Upper lobe of left lung (tissue), 4 donors: ENCODE data around the gene ZNF681.

ENCODE experiments used
- CTCF ChIP-seq, 6 experiments: fragments of 450-650 bp in 4 of 6; fragments of 200-600 bp in 2 of 6; sonication (generic) in 2 of 6; IDR thresholded peaks; one replicate each; pipeline ENCODE4 v1.5.1; 2016 to 2019; ENCODE audit warnings: antibody characterized with exemption in 6 of 6
- EP300 ChIP-seq, 4 donors: sonication (generic); formaldehyde crosslinking; IDR thresholded peaks; one replicate each; pipeline ENCODE4 v1.5.1; 2017; ENCODE audit warnings: antibody characterized with exemption in 4 of 4, control low read depth in 2 of 4
- POLR2A ChIP-seq, 4 donors: fragments of 450-650 bp; IDR thresholded peaks; one replicate each; pipeline ENCODE4 v1.5.1; 2016 to 2017; ENCODE audit warnings: antibody characterized with exemption in 4 of 4, mild to moderate bottlenecking in 2 of 4
- POLR2AphosphoS5 ChIP-seq, 2 donors: sonication (generic); formaldehyde crosslinking; IDR thresholded peaks; one replicate each; pipeline ENCODE4 v1.5.1; 2017; ENCODE audit warnings: antibody characterized with exemption in 2 of 2

- TF ChIP-seq CTCF (IDR thresholded peaks at IDR 0.05) = no peak
- TF ChIP-seq POLR2AphosphoS5 (IDR thresholded peaks at IDR 0.05) = no peak
- no peak for TF ChIP-seq POLR2A (IDR thresholded peaks at IDR 0.05)
- TF ChIP-seq EP300 (IDR thresholded peaks at IDR 0.05) = no peak
These were observed 13.3 kb upstream of the ZNF681 start for GRCh38 chr19:23771761-23772674.
